Measurements from ENCODE around the gene ATP1A4.
"Not testable (repeated sequence)": the region's sequence is repeated elsewhere in the genome, so short reads cannot be mapped to it uniquely, and the experiment has no call there.

Gene ATP1A4

DNA sequence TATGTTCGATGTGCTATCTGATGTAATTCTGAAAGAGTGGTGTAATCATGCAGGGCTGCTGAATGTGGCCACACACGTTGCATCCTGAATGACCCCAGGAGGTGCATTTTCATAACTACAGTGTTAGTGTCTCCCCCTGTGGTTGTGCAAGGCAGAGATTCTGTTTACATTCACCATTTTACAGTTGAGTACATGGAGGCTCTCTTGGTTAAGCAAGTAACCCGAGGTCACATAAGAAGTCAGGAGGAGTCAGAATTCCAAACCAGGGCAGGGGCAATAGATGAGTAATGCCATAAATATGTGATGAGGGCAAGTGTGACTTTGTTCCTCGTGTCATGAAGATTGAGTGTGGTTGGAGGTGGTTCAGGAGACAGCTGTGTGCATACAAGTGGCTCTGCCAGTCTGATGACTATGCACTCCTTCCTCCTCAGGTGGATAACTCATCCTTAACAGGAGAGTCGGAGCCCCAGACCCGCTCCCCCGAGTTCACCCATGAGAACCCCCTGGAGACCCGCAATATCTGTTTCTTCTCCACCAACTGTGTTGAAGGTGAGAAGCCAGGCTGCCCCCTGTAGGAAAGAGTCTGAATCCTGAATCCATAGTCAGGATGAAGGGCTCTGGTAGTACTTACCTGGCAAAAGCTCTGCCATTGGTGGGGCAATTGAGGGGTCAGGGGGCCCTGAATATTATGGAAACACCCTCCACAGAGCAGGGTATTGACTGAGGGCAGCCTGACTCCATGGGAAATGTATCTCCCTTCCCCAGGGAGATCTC lies 26.5 kb upstream of the ATP1A4 start:
- peak in 1 of 2 experiments; percentile 20 for DNase-seq

- no peak for DNase-seq
Measured at GRCh38 chr1:160125746-160126145, 25.7 kb upstream of the ATP1A4 start.

DNA sequence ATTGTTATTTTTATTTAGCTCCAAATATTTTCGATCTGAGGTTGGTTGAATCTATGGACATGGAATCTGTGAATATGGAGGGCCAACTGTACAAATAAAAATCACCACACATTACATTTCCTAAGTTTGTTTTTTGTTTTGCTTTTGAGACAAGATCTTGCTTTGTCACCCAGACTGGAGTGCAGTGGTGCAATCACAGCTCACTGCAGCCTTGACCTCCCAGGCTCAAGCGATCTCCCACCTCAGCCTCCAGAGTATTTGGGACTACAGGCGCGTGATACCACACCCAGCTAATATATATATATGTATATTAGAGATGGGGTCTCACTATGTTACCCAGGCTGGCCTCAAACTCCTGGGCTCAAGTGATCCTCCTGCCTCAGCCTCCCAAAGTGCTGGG lies 25.1 kb upstream of the ATP1A4 start:
- not testable (repeated sequence) for DNase-seq

- no peak for DNase-seq
Measured at GRCh38 chr1:160127381-160127780, 24.0 kb upstream of the ATP1A4 start.

DNA sequence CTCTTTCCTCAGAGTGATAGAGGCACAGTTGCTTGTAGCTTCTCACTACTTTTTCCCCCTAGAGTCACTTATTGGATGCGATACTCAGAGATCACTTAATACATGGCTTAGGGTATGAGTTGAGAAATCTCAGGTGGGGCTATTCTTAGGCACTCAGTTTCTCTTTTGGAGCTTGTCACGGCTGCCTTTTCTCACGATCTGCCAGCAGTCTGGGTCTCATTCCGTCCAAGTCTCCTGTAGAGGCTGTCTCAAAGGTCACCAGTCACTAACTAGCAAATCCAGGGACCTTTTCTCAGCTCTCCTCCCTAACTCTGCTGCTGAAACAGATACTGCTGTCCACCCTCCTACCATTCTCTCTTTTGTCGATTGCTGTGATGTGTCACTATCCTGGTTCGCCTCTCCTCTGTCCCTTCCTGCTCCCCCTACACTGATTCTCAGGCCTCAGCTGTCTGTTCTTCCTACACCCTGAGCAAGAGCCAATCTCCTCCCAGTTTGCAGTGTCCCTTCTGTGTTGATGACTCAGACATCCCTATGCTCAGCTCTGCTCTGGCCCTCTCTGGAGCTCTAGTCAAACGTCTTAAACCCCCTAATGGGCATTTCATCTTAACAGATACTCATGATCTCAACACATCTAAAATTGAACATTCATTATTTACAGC lies 23.4 kb upstream of the ATP1A4 start:
- no peak for DNase-seq

GRCh38 chr1:160128636-160129035 lies 22.8 kb upstream of the ATP1A4 start:
- DNase-seq = no peak

DNA sequence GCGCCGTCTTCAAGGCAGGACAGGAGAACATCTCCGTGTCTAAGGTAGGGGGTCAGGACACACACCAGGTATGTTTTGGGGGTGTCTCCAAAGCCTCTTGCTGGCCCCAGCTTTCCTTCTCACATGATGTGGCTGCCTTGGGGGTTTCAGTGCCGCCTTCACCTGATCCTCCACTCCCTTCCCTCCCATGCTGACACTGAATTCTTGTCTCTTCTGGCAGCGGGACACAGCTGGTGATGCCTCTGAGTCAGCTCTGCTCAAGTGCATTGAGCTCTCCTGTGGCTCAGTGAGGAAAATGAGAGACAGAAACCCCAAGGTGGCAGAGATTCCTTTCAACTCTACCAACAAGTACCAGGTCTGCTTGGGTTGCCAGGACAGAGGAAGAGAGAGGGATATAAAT lies 22.4 kb upstream of the ATP1A4 start:
- DNase-seq = no peak

GRCh38 chr1:160129558-160129957 lies 21.8 kb upstream of the ATP1A4 start:
- DNase-seq = no peak

DNA sequence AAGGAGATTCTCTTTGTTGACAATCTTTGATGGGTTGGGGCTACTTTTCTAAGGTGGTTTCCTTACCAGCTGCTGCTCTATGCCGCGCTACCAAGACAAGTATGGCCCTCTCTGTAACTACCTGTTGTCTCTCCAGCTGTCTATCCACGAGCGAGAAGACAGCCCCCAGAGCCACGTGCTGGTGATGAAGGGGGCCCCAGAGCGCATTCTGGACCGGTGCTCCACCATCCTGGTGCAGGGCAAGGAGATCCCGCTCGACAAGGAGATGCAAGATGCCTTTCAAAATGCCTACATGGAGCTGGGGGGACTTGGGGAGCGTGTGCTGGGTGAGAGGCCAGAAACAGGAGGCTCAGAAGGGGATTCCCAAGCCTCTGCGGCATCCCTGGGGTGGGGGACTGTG lies 21.4 kb upstream of the ATP1A4 start:
- DNase-seq = no peak

DNA sequence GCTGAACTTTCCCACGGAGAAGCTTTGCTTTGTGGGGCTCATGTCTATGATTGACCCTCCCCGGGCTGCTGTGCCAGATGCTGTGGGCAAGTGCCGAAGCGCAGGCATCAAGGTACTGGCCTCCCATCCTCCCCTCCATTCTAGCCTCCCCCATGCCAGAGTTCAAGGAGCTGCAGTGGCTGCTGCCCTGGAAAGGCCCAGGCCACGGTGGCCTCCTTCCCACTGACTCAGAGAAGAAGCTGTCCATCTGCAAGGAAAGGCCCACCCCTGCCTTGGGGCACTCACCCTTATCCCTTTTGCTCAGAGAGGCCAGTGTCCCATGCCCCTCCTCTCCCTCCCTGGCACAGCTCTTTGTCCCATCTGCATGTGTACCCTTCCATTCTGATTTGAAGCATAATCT lies 20.9 kb upstream of the ATP1A4 start:
- DNase-seq = no peak

DNA sequence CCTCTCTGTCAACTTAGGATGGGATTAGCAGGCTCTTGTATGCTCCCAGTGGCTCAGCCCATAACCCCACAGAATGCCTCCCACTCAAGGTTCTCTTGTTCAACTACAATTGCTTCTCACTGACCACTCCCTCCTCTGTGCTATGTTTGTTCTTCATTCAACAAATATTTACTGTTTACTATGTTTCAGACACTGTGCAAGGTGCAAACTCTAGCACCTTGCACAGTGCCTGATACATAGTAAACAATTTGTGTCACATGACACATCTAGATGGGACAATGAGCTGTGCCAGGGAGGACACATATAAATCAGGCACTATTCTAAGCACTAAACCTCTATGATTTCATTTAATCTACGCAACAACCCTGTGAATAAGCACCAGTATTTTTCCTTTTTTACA lies 20.5 kb upstream of the ATP1A4 start:
- no peak for DNase-seq

- no peak for DNase-seq
Measured at GRCh38 chr1:160131803-160132565, 19.4 kb upstream of the ATP1A4 start.

- DNase-seq = no peak
Measured at GRCh38 chr1:160133990-160134770, 17.2 kb upstream of the ATP1A4 start.

- no peak for DNase-seq
Measured at GRCh38 chr1:160134791-160135572, 16.4 kb upstream of the ATP1A4 start.

DNA sequence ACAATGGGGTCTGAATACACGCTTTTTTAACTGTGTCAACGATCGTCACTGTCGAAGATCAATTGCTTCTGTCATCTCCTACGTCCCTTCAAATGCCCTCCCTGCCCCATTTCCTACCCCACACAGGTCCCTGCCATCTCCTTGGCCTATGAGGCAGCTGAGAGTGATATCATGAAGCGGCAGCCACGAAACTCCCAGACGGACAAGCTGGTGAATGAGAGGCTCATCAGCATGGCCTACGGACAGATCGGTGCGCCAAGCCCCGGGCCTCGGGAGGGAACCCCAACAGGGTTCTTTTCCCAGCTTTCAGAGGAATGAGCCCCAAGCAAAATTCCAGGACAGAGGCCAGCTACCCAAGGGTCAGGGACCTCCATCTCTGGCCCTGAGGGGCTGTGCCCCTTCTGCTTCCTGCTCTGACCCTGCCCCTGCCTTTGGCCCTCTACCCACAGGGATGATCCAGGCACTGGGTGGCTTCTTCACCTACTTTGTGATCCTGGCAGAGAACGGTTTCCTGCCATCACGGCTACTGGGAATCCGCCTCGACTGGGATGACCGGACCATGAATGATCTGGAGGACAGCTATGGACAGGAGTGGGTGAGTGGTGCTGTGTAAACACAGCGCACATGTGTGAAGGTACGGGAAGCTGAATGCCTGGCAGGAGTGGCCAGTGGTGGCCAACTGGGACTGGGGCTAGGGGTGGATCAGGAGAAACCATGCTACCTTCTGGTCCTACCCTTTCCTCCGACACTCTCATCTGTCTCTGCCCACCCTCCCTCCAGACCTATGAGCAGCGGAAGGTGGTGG lies 15.1 kb upstream of the ATP1A4 start:
- no peak for DNase-seq

- no peak for DNase-seq
Measured at GRCh38 chr1:160136926-160137200, 14.5 kb upstream of the ATP1A4 start.

GRCh38 chr1:160137216-160137862 lies 14.1 kb upstream of the ATP1A4 start:
- DNase-seq = no peak

GRCh38 chr1:160139840-160140239 lies 11.6 kb upstream of the ATP1A4 start:
- no peak for DNase-seq

DNA sequence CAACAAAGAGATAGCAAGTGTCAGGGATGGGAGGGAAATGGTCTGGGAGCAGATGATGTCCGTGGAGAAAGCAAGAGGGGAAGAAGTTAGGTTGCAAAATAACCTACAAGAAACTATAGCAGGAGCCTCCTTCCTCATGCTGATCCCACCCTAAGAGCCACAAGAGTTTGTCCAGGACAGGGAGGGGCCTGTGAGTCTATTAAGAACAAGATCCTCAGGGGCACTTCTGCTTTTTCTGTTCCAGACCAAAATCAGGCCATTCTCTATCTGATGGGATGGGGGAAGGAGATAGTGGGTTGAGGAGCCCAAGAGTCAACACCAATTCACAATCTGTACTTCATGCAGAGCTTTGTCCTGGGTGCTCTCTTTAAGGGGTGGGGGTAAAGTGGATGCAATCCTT lies 7.7 kb upstream of the ATP1A4 start:
- no peak for DNase-seq

DNA sequence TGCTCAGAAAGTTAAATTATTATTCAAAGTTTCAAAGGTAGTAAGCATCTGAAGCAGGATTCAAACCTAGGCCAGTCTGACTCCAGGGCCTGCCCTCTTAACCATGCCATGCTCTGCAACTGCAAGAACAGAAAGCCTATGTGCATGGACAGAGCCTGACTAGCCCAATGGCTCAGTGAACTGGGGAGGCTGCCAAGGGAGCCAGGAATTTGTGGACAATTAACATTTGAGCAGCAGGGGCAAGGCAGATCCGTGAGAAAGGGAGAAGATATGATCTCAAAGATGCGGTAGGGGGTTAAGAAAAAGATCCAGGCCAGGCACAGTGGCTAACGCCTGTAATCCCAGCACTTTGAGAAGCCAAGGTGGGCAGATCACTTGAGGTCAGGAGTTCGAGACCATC lies 6.5 kb upstream of the ATP1A4 start:
- DNase-seq = no peak

DNA sequence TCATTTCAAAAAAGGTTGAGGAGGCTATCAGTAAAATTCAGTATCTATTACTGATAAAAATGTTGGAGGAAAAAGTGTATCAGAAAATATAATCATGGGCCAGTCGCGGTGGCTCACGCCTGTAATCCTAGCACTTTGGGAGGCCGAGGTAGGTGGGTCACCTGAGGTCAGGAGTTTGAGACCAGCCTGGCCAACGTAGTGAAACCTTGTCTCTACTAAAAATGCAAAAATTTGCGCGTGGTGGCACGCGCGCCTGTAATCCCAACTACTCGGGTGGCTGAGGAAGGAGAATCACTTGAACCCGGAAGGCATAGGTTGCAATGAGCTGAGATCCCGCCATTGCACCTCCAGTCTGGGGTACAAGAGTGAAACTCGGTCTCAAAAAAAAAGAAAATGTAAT lies 5.3 kb upstream of the ATP1A4 start:
- no peak for DNase-seq
